Vein endothelial cell (primary cell): ENCODE results near the gene ILF3. TPM values are rescaled to one million over a fixed set of nuclear protein-coding genes. Genes with fewer than 3 reads are reported as not detected.

Experiments
- small RNA-seq: library from RNA; depleted of rRNA; stranded (forward); fragments of <200 nt; gene quantifications from one replicate; pipeline ENCODE3, GENCODE V24; 2012
- total RNA-seq: library from RNA; depleted of rRNA; stranded (reverse); fragments of >200 nt; gene quantifications from 2 replicates; pipeline ENCODE4 v1.2.3, GENCODE V29; 2012

The ILF3 gene
- total RNA-seq, result 182 and 208 TPM in 2 replicates

GRCh38 chr19:10653732-10654609 is at the start of gene ILF3:
Gene ILF3, plus strand, starts transcription at chr19:10654346. Its CDS starts 16,260 bp downstream, at chr19:10670606.

GRCh38 chr19:10625003-10625761 is 29.0 kb upstream of the ILF3 start, which contains the start of gene SLC44A2:
Gene SLC44A2, plus strand, starts transcription at chr19:10625553. Its CDS starts 81 bp downstream, at chr19:10625634.

GRCh38 chr19:10717356-10718204 is 63.4 kb downstream of the ILF3 start, which contains the start of gene DNM2:
Gene DNM2, plus strand, starts transcription at chr19:10718079. Its CDS starts 164 bp downstream, at chr19:10718243.

Small RNAs within 50 kb of the gene (small RNA-seq; reads per million reads assigned to genes)
- not detected for gene MIR638

Other genes starting within 250 kb of the ILF3 start
- 3.6 and 5.6 TPM in 2 replicates for gene PDE4A, start 233.8 kb upstream of the ILF3 start, total RNA-seq
- 74.0 and 74.1 TPM in 2 replicates for gene KEAP1, start 151.0 kb upstream of the ILF3 start, total RNA-seq
- gene S1PR5, start 136.9 kb upstream of the ILF3 start, total RNA-seq, result not detected in 2 replicates
- gene ATG4D, start 110.4 kb upstream of the ILF3 start, total RNA-seq, result 12.1 and 17.0 TPM in 2 replicates
- 5.9 and 6.2 TPM in 2 replicates for gene KRI1, start 88.3 kb upstream of the ILF3 start, total RNA-seq
- 2.3 and 3.5 TPM in 2 replicates for gene CDKN2D, start 85.4 kb upstream of the ILF3 start, total RNA-seq
- gene AP1M2, start 67.0 kb upstream of the ILF3 start, total RNA-seq, result not detected in 2 replicates
- 63.5 and 66.3 TPM in 2 replicates for gene SLC44A2, start 28.8 kb upstream of the ILF3 start, total RNA-seq
- 32.8 and 33.6 TPM in 2 replicates for gene QTRT1, start 47.1 kb downstream of the ILF3 start, total RNA-seq
- gene DNM2, start 63.7 kb downstream of the ILF3 start, total RNA-seq, result 154 and 156 TPM in 2 replicates
- 33.6 and 40.2 TPM in 2 replicates for gene TMED1, start 181.9 kb downstream of the ILF3 start, total RNA-seq
- gene C19orf38, start 194.1 kb downstream of the ILF3 start, total RNA-seq, result 0.33 and 0.38 TPM in 2 replicates
- gene CARM1, start 217.2 kb downstream of the ILF3 start, total RNA-seq, result 52.2 and 57.8 TPM in 2 replicates